DMS53 treated with DMSO at 0.1 percent for 48 hours (cell line): Measurements from ENCODE around the gene PALLD.
A peak's percentile ranks its signal among the peaks of the same experiment; 100 is the strongest.

Experiments used
- DNase-seq: peaks from one replicate; lab custom pipeline; 2025; ENCODE audit not compliant: unreplicated experiment; lab: John Stamatoyannopoulos, UW

PALLD gene

DNA sequence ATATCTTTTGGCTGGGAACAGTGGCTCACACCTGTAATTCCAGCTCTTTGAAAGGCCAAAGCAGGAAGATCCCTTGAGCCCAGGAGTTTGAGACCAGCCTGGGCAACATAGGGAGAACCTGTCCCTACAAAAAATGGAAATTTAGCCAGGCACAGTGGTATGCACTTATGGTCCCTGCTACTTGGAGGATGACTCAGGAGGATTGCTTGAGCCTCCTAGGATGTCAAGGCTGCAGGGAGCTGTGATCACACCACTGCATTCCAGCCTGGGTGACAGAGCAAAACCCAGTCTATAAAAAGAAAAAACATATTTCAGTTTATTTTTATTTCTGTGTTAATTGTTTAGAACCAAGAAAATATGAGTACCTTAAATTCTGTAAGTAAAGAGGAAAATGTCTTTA is 389.5 kb downstream of the PALLD start:
- no peak for DNase-seq

- no peak for DNase-seq
These were observed 391.0 kb downstream of the PALLD start for GRCh38 chr4:168887809-168888208.

DNA sequence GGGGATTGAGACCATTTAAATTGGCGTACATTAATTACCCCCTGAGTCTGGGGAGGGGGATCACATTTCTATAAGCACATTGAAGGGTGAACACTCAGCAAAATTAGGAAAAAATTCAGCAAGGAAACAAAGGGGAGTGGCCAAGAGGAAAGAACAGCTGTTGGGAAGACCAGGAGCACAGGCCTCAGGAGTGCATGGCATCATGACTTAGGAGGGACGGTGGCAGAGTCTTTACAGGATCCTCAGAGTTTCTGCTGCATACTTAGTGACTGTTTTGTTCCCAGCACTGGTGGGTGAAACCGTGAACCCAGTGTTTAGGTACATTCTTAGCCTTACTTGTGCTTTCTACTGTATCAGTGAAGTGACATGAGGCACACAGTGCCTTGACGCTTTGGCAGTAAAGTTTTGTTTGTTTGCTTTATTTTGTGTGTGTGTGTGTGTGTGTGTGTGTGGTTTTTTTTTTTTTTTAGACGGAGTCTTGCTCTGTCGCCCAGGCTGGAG is 391.9 kb downstream of the PALLD start:
- DNase-seq: no peak

DNA sequence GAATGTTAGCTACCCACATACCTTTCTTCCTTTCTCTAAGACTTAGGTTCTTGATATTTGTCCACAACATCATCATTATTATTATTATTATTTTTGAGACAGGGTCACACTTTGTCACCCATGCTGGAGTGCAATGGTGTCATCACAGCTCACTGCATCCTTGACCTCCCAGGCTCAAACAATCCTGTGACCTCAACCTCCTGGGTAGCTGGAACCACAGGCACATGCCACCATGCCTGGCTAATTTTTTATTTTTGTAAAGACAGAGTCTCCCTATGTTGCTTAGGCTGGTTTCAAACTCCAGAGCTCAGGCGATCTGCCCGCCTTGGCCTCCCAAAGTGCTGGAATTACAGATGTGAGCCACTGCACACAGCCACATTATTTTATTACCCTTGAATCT is 394.2 kb downstream of the PALLD start:
- no peak for DNase-seq

DNA sequence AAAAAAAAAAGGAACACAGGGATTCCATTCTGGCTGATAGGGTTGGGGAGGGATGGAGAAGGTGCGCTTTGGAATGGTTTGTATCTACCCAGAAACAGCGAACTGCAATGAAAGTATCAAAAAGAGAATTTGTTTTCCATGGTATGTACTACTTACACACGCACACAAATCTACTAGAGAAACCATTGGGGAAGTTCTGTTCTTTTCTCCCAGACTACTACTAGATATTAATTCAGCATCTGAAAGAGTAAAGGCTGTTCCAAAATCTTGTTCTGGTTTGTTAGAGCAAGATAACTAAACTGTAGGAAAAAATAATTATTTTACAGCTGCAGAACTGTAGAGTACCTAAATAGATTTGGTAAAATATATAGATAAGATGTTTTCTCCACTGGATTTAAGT is 394.8 kb downstream of the PALLD start:
- no peak for DNase-seq

DNA sequence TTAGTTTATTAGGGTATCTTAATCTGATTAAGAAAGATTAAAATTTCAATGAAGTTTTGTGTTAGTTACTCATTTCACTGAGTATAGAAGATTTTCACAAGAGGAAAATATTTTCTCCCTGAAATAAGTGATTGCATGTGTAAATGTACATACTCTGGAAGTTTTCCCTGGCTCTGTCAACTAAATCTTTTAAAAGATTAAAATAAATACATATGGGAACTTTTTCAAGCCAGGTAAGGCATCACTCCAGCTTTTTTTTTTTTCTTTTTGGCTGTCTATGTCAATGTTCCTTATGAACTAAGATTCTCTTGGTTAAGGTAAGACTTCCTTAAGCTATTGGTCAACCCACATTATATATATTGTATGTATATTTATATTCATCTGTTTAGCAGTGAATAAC is 395.6 kb downstream of the PALLD start:
- DNase-seq: no peak

- DNase-seq: no peak
These were observed 396.4 kb downstream of the PALLD start for GRCh38 chr4:168893205-168893604.

DNA sequence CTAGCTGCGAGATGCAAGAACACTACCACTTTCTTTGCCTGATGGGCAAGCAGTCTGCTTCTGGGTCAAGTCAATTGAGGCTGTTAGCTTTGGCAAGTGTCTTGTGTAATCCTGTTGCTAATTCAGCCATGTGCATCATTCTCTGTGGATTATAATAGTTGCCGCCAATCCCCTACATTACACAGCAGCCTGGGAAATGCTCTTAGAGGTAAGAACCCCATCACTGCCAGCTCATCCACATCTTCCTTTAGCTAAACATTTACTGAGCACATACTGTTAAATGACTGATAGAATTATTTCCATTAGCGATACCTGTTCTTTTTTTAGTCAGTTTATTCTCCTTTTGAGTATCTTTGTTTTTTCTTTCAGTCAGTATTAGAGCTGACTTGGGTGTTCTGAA is 397.0 kb downstream of the PALLD start:
- no peak for DNase-seq

DNA sequence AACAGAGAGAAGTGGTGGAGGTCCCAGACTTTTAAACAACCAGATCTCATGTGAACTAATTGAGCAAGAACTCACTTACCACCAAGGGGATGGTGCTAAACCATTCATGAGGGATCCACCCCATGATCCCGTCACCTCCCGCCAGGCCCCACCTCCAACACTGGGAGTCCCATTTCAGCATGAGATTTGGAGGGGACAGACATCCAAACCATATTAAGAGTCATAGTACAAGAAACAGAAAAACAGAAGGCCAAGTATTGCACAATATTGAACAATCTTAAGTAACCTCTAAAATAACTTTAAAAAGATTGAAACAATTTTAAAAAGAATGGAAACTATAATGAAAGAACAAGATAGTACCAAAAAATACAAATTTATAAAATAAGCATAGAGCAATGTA is 403.2 kb downstream of the PALLD start:
- no peak for DNase-seq

DNA sequence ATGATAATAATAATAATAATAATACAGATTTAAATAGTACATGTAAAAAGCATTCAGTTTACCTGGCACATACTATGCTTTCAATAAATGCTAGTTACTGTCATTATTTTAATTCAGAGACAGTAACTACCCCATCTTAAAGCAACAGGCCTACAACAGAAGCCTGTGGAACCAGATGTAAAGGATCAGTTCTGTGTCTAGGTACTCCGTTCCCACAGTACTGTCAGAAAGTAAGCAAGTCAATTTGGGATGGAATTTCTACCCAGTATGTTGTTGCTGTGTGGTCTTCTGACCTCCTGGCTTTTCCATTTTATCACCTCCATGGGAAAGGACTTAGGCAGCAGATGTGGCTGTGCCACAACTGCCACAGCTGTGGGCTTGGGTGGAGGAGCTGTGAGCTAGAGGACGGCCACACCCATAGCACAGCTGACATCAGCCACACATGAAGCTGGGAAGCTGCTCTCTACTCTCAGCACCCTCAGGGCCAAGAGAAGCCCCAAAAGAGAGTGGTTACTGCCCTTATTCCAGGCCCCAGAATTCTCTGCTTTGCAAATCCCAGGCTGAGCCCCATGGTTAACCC is 410.4 kb downstream of the PALLD start:
- no peak for DNase-seq

- no peak for DNase-seq
These were observed 411.2 kb downstream of the PALLD start for GRCh38 chr4:168908093-168908492.

DNA sequence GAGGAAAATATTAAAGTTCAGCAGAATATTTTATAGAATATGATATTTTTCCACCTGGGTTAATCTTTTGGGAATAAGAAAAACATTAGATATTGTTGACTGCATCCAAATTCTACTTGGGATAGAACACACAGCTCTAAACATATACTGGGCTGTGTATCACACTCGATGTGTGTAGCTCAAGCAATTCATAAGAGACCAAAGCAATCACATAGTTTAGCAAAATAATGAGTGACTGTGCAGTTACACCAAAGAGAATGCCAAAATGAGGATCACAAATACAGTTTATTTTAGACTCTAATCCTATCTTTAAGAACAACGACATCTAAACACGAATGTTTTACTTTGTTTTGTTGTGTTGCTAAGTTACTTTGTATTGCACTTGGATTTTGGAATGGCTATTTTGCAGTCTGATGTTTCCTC is 412.0 kb downstream of the PALLD start:
- no peak for DNase-seq

GRCh38 chr4:168914095-168914494 is 417.2 kb downstream of the PALLD start:
- no peak for DNase-seq

DNA sequence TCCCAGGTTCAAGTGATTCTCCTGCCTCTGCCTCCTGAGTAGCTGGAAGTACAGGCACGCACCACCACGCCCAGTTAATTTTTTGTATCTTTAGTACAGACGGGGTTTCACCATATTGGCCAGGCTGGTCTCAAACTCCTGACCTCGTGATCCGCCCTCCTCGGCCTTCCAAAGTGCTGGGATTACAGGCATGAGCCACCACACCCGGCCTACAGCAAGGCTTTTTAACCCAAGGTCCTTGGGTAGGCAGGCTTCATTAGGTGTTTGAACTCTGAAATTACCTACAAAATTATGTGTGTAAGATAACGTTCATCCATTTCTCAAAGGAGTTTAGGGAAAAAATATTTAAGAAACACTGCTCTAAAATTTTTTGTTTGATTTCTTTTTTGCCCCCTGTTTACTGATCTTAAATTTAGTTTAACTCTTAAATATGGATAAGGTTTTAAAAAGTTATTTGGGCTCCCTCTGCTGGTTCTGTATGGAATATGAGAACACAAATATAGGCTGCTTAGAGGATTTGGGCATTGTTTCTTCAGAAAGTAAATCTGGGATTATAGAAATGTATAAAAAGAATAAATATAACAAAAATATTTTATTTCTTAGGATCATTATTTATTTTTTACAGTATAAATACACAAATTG is 420.4 kb downstream of the PALLD start:
- DNase-seq: no peak

DNA sequence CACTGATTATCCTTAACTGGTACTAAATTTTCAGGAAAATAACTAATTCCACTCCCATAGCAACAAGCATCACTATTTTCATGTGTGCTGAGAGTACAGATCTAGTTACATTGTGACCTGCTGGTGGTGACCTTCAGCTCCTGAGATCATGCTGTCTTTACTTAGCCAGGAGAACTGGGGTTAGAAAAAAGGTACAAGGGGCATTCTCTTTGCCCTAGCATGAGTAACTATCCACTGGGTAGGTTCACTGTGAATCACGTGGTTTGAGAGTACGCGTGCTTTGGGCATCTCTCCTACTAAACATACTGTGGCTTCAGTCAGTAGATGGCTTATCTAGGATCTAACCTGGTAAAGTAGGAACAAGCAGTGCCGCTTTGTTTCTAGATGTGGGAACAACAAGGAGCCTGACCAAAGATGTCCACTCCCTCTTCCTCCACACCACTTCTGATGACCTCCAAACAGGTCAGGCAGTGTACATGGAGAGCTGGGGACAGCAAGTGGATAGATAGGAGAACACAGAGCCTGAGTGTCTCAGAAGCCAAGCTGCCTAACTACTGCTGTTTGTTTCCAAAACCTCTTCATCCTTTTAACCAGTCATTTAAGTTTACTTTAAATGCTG is 423.0 kb downstream of the PALLD start:
- DNase-seq: no peak

- no peak for DNase-seq
These were observed 423.7 kb downstream of the PALLD start for GRCh38 chr4:168920441-168921065.

- DNase-seq: peak; percentile 57
These were observed 426.8 kb downstream of the PALLD start for GRCh38 chr4:168923526-168924194.

GRCh38 chr4:168924667-168925066 is 427.8 kb downstream of the PALLD start:
- no peak for DNase-seq

- DNase-seq: no peak
These were observed 429.1 kb downstream of the PALLD start for GRCh38 chr4:168925789-168926490.

DNA sequence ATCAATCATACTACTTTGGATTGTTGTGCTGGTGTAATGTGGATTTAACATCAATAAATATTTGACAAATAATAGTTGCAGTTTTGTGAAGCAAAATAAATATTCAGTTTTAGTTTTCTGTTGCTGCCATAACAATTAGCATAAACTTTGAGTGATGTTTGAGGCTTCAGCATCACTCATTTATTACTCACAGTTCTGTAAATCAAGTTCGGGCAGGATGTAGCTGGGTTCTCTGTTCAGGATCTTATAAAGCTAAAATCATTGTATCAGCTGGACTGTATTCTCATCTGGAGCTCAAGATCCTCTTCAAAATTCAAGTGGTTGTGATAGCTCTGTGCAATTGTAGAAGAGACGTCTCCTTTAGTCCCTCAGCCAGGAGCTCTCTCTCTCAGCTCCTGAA is 431.5 kb downstream of the PALLD start:
- no peak for DNase-seq

DNA sequence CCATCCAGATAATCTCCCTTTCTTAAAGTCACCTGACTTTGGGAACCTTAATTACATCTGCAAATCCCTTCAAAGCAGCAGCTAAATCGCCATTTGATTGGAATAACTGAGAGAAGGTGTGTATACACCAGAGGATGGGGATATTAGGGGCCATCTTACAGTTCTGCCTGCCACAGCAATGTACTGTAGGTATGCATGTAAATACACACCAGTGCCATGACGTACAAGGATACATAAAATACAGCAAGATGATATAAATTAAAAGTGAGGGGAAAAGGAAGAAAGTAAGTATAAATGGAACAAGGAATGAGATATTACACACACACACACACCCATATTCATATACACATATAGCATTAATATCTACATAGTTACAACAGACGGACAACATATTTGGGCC is 432.0 kb downstream of the PALLD start:
- no peak for DNase-seq
